HCT116 (cell line): Measurements from ENCODE around the gene FOXO3B. TPM values are rescaled to one million over a fixed set of nuclear protein-coding genes. Genes with fewer than 3 reads are reported as not detected.
A peak's percentile ranks its signal among the peaks of the same experiment; 100 is the strongest.
"Not testable (repeated sequence)": the region's sequence is repeated elsewhere in the genome, so short reads cannot be mapped to it uniquely, and the experiment has no call there.

Source experiments
- ATAC-seq: fragments of 200-7000 bp; cut with Tn5 transposase; 2 replicates; pipeline ENCODE4 v1.9.1; 2020; ENCODE audit warnings: mild to moderate bottlenecking, moderate library complexity
- BruUV-seq: library from RNA; stranded (reverse); fragments of 400-500 nt; replicated peaks from 2 replicates; lab custom pipeline; 2021; lab: Mats Ljungman, UMichigan
- CTCF ChIA-PET: fragments of 300-600 bp; sonication (Branson Sonifier 250); formaldehyde crosslinking; loops from one replicate; lab custom pipeline; 2021; ENCODE audit warnings: antibody characterized with exemption; lab: Charles Lee
- POLR2A ChIA-PET: fragments of 300-600, 350-600 bp; sonication (Branson Sonifier 250); formaldehyde crosslinking; loops from one replicate; lab custom pipeline; 2021; ENCODE audit warnings: antibody characterized with exemption; lab: Charles Lee
- RAD21 ChIA-PET, 2 experiments: fragments of 300-600 bp; sonication (Branson Sonifier 250); formaldehyde crosslinking; loops; one replicate each; lab custom pipeline; 2023; ENCODE audit warnings: low total read pairs in 2 of 2; ENCODE audit not compliant: uncharacterized antibody in 2 of 2, unreplicated experiment in 2 of 2, low non-redundant PET in 1 of 2; lab: Charles Lee
- DNase-seq: peaks from one replicate; pipeline ENCODE4 v3.0.0-alpha.2; 2010; ENCODE audit warnings: low read depth, low spot score
- H2AFZ ChIP-seq: fragments of 200-600 bp; shearing (Covaris generic), sonication (generic); 2 replicates; pipeline ENCODE4 v1.6.1; 2017; ENCODE audit warnings: low read depth, mixed run types, mixed read lengths, antibody characterized with exemption, low read length; ENCODE audit not compliant: poor library complexity, severe bottlenecking
- H3K27ac ChIP-seq: 2 replicates; pipeline ENCODE4 v1.5.1; 2012; ENCODE audit warnings: low read depth, low read length
- H3K27me3 ChIP-seq: fragments of 200-600 bp; sonication (generic); 2 replicates; pipeline ENCODE4 v1.6.1; 2016; ENCODE audit warnings: mixed run types, low read length, mixed read lengths; ENCODE audit not compliant: insufficient read depth
- H3K36me3 ChIP-seq, 2 experiments: fragments of 200-500 bp in 1 of 2; fragments of 200-600 bp in 1 of 2; sonication (Bioruptor generic) in 1 of 2; sonication (generic) in 1 of 2; 2 replicates each; pipeline versions ENCODE4 v1.5.1 to v1.6.1; 2014 to 2016; ENCODE audit warnings: low read length in 2 of 2, inconsistent platforms in 1 of 2, mixed read lengths in 1 of 2, mixed run types in 1 of 2; ENCODE audit not compliant: insufficient read depth in 2 of 2, control insufficient read depth in 1 of 2
- H3K4me1 ChIP-seq, 2 experiments: fragments of 200-600 bp in 1 of 2; sonication (generic) in 1 of 2; 2 replicates each; pipeline versions ENCODE4 v1.5.1 to v1.6.1; 2012 to 2017; ENCODE audit warnings: low read length in 2 of 2, inconsistent platforms in 1 of 2, mild to moderate bottlenecking in 1 of 2, mixed read lengths in 1 of 2, mixed run types in 1 of 2, moderate library complexity in 1 of 2; ENCODE audit not compliant: insufficient read depth in 2 of 2, control insufficient read depth in 1 of 2
- H3K4me2 ChIP-seq: fragments of 200-600 bp; sonication (generic); 2 replicates; pipeline ENCODE4 v1.6.1; 2017; ENCODE audit warnings: mixed run types, low read length, mixed read lengths
- H3K4me3 ChIP-seq, 2 experiments: fragments of 200-600 bp in 1 of 2; sonication (generic) in 1 of 2; replicated peaks in 1 of 2; 2 replicates each; pipeline ENCODE4 v1.5.1; 2011 to 2016; ENCODE audit warnings: low read length in 2 of 2, control low read depth in 1 of 2, low read depth in 1 of 2, mild to moderate bottlenecking in 1 of 2, mixed read lengths in 1 of 2, mixed run types in 1 of 2
- H3K79me2 ChIP-seq: fragments of 200-600 bp; sonication (generic); 2 replicates; pipeline ENCODE4 v1.6.1; 2017; ENCODE audit warnings: mild to moderate bottlenecking, mixed run types, low read length, moderate library complexity, mixed read lengths; ENCODE audit not compliant: insufficient read depth
- H3K9ac ChIP-seq: fragments of 200-600 bp; sonication (generic); 2 replicates; pipeline ENCODE4 v1.6.1; 2016; ENCODE audit warnings: low read length, mixed read lengths
- H3K9me2 ChIP-seq: fragments of 200-600 bp; sonication (generic), shearing (Covaris generic); 2 replicates; pipeline ENCODE4 v1.6.1; 2017; ENCODE audit warnings: mixed run types, mild to moderate bottlenecking, moderate library complexity; ENCODE audit not compliant: insufficient read depth
- H3K9me3 ChIP-seq, 2 experiments: fragments of 200-500 bp in 1 of 2; fragments of 200-600 bp in 1 of 2; sonication (Bioruptor generic) in 1 of 2; sonication (generic) in 1 of 2; 2 replicates each; pipeline ENCODE4 v1.6.1; 2014 to 2017; ENCODE audit warnings: low read length in 2 of 2, mixed read lengths in 2 of 2, inconsistent platforms in 1 of 2, low read depth in 1 of 2, mild to moderate bottlenecking in 1 of 2, mixed run types in 1 of 2, moderate library complexity in 1 of 2; ENCODE audit not compliant: control insufficient read depth in 1 of 2, insufficient read depth in 1 of 2
- H4K20me1 ChIP-seq: fragments of 200-600 bp; sonication (generic), shearing (Covaris generic); 2 replicates; pipeline ENCODE4 v1.6.1; 2017; ENCODE audit warnings: mixed run types, mild to moderate bottlenecking, moderate library complexity; ENCODE audit not compliant: insufficient read depth
- intact Hi-C: fragments of 100-400 bp; cut with micrococcal nuclease; formaldehyde crosslinking; loops from 2 replicates; pipeline ENCODE4 v1.10.0; 2022
- total RNA-seq: library from RNA; stranded (reverse); gene quantifications from one replicate; pipeline ENCODE4 v1.2.1, GENCODE V29; 2021; ENCODE audit not compliant: unreplicated experiment

FOXO3B gene
- total RNA-seq, 1 experiment from 2014 or later, result 3.1 TPM

DNA sequence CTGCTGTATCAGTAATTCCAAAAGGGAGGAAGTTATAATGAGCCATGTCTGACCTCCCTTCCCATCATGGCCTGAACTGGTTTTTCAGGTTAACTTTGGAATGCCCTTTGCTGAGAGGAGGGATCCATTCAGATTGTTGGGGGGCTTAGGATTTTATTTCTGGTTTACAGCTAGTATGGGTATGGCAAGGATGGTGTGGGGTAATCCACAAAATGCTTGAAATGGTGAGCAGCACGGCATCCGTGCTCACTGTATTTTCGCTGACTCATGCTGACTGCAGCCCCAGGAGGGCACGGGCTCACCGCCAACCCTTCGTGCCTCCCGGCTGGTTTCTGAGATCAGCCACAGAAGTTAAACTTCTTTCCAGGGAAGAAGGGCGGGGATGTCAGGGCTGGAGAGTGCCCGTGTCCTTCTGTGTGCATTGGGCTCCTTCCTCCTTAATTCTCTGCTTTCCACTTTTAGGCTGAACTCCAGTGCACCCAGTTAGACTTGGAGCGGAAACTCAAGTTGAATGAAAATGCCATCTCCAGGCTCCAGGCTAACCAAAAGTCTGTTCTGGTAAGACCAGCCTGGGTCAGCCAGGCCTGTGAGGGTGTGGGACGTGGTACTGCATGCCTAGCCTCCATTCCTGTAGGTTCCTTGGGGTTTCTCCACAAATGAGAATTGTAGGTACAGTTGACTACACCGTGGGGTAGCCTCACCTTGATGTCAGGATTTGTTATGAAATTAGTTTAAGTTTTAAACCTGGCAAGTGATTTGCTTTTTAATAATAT is 39.8 kb upstream of the FOXO3B start:
- H3K27ac ChIP-seq, result peak overlapping the region; percentile 32; the same call in 1 of the 2 replicates
- H3K4me1 ChIP-seq, result peaks cover 7 to 22% of the 10 kb centered on the region in 2 experiments
- DNase-seq, H3K27me3 ChIP-seq, H2AFZ ChIP-seq, POLR2A ChIA-PET, H3K9me3 ChIP-seq, intact Hi-C loops, RAD21 ChIA-PET, H3K79me2 ChIP-seq, H3K4me3 ChIP-seq, H3K4me2 ChIP-seq, H4K20me1 ChIP-seq, H3K9ac ChIP-seq, CTCF ChIA-PET, H3K36me3 ChIP-seq, H3K9me2 ChIP-seq: not testable (repeated sequence)
- peak; percentile 76 for ATAC-seq
- BruUV-seq, result TSS peak; percentile 85

DNA sequence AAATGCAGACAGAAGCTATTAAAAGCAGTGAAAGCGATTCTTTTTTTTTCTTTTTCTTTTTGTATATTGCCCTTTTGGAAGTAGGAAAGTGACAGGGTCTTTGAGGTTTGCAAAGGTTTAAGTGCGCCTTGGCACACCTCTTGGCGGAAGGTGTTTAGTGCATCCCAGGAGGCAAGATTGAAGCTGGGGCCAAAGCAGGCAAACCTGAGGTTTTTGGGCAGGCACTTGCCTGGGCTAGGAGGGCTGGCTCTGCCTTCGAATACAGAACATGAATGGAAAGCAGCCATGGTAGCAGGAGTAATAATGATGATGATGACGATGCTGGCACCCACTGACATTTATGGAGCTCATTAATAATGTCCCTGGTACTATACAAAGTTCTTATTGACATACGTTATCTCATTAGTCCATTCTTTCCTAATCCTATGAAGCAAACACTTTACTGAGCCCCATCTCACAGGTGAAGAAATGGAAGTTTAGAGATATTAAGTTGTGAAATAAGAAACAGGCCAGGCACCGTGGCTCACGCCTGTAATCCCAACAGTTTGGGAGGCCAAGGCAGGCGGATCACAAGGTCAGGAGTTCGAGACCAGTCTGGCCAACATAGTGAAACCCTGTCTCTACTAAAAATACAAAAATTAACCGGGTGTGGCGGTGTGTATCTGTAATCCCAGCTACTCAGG is 37.5 kb upstream of the FOXO3B start:
- H3K9me2 ChIP-seq, H3K36me3 ChIP-seq, POLR2A ChIA-PET, H4K20me1 ChIP-seq, intact Hi-C loops, H3K9me3 ChIP-seq, RAD21 ChIA-PET, CTCF ChIA-PET, H3K4me3 ChIP-seq, H3K27me3 ChIP-seq, DNase-seq, H3K79me2 ChIP-seq, H2AFZ ChIP-seq, ATAC-seq, BruUV-seq, H3K27ac ChIP-seq: not testable (repeated sequence)
- Histone ChIP-seq H3K9ac (0 out of 2 replicates have a peak overlapping the region, but pooled peaks have one; percentile 30), H3K4me1 (peaks cover 7 to 22% of the 10 kb centered on the region in 2 experiments), H3K4me2 (peak overlapping the region; percentile 53)

DNA sequence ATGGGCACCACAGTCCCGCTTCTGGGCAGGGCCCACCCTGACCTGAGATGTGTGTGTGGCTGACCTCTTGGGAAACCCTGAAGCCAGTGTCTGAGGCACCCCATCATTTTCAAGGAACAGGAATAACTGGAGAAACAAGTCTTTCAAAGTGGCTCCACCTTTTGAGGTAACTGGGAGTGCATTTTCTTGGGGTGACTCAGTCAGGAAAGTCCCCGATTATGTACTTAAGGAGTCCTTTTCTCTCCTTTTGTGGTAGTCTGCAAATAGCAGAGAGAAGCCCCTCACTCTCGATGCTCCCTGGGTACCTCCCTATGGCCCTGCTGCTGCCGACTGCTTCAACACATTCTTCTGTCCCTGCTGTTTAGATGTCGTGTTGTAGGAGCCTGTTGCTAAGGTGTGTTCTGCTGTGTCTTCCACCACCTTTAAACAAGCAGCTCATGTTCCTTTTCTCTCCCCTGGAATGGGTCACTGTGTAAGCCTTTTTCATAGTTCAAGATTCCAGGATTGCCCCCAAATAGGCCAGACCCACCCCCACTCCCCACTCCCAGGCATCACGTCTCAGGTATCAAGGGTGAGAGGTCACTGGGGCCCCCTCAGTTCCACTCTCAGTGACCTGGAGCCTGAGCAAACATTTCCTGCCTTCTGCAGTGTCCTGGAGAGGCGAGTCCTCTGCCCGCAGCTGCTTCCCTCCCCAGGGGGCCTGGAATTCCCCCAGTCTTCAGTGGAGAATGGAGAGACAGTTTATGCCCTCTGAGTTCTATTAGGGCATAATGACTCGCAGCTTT is 36.7 kb upstream of the FOXO3B start:
- peak overlapping the region; percentile 53 for H3K4me2 ChIP-seq
- peak; percentile 54 for ATAC-seq
- peak overlapping the region; percentile 30; the same call in 1 of the 2 replicates for H3K9ac ChIP-seq
- H3K4me1 ChIP-seq, result peaks cover 7 to 22% of the 10 kb centered on the region in 2 experiments
- H2AFZ ChIP-seq, H3K9me2 ChIP-seq, H3K27ac ChIP-seq, H3K27me3 ChIP-seq, H3K36me3 ChIP-seq, H3K4me3 ChIP-seq, RAD21 ChIA-PET, DNase-seq, POLR2A ChIA-PET, H3K9me3 ChIP-seq, BruUV-seq, CTCF ChIA-PET, intact Hi-C loops, H4K20me1 ChIP-seq, H3K79me2 ChIP-seq: not testable (repeated sequence)
